NCI-H2081 treated with DMSO at 0.1 percent for 48 hours (cell line): ENCODE measurements around the gene KLKB1.
"Not testable (repeated sequence)": the region's sequence is repeated elsewhere in the genome, so short reads cannot be mapped to it uniquely, and the experiment has no call there.

ENCODE experiments used
- DNase-seq: peaks from one replicate; lab custom pipeline; 2025; lab: John Stamatoyannopoulos, UW

The KLKB1 gene

GRCh38 chr4:186227744-186228513, 622 bp downstream of the KLKB1 start:
- DNase-seq: no peak

DNA sequence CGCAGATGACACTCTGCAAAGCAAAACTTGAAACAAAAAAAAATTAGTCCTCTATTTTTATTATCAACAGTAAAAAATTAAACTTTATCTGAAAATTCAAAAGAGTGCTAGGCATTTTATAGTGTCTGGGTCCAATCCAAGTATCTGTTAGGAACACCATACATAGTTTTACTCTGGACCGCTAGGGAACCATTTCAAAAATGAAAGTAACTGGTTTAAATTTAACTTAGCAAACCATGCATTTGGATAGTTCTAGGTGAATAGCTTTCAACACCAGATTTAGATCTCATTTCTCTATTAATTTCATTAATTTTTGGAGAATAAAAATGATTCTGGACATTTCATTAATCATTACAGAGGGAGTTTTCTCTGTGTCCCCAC, 1.2 kb downstream of the KLKB1 start:
- no peak for DNase-seq

GRCh38 chr4:186234367-186234766, 7.1 kb downstream of the KLKB1 start:
- DNase-seq: no peak

DNA sequence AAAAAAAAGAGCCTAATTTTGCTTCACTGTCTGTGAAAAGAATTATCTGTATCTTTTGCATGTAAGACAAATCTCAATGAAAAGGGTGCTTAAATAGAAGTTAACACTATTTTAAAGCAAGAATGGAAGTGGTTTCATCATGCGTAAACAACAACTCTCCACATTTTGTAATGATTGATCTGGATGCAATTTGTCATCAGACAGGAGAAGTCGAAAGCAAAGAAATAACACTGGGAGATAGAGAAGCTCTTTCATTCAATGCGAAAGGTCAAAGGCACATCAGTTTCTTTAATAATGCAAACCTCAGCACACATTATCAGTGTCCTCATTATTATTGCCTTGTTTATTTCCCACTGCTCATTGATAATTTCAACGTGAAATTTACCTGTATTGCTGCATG, 8.8 kb downstream of the KLKB1 start:
- no peak for DNase-seq

DNA sequence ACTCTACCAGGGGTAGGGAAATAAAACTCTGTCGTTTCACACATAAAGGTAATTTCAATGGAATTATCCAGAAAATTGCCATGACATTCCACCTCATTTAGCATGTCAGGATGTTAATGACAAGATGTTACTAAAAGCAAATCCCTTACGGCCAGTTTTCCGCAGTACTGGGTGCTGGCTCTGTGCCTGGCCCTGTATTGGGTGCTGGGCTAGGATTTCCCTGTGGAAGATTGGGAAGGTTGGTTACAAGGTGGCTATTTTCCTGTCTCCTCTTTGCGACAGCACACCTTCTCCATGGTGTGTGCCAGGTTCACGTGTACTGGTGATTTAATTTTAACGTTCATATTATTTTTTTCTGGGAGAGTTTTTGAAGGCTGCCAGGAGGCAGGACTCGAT, 13.1 kb downstream of the KLKB1 start:
- DNase-seq: no peak

DNA sequence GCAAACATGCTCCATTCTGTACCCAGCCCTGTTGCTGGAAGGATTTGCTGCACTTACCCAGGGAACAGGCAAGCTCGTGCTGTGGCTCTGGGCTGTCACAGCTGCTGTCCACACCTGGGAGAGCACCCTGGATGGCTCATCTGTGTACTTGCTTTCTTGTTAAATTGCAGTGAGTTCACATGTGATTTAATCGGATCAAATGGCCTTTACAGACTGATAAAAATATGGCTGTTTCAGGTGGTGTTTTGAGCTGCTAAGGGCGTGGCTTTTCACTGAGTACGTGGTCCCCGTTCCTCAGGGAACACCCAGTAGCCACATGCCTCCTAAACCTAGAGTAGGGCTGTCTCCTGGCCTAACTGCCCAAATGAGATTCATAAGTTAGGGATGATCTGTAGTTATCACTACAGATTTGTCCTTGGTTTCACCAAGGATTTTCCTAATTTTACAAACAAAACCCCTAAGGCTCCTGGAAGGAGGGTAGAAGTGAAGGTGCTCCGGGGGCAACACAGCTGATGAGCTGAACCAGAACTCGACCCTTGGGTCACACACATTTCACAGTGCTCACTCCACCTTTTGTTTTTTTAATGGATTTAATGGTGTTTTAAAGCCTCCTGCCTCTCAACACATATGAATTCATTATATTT, 13.7 kb downstream of the KLKB1 start:
- DNase-seq: no peak

GRCh38 chr4:186241616-186242015, 14.3 kb downstream of the KLKB1 start:
- no peak for DNase-seq

DNA sequence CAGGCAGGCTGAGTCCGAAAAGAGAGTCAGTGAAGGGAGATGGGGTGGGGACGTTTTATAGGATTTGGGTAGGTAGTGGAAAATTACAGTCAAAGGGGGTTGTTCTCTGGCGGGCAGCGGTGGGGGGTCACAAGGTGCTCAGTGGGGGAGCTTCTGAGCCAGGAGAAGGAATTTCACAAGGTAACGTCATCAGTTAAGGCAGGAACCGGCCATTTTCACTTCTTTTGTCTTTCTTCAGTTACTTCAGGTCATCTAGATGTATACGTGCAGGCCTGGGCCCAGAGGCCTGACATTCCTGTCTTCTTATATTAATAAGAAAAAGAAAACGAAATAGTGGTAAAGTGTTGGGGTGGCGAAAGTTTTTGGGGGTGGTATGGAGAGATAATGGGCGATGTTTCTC, 14.7 kb downstream of the KLKB1 start:
- not testable (repeated sequence) for DNase-seq

GRCh38 chr4:186243331-186243730, 16.0 kb downstream of the KLKB1 start:
- no peak for DNase-seq

DNA sequence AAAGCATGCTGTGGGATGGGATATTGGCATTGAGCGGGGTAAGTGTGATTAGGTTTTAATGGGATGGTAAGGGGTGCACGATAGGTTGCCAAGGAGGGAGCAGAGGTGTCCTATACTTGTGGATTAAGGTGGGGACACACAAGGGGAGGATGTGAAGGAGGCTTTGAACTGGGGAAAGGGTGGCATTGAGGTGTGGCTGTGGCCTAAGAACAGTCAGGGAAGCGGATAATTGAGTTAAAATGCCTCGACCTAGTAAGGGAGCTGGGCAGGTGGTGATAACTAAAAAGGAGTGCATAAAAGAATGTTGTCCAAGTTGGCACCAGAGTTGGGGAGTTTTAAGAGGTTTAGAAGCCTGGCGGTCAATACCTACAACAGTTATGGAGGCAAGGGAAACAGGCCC, 17.5 kb downstream of the KLKB1 start:
- DNase-seq: no peak

DNA sequence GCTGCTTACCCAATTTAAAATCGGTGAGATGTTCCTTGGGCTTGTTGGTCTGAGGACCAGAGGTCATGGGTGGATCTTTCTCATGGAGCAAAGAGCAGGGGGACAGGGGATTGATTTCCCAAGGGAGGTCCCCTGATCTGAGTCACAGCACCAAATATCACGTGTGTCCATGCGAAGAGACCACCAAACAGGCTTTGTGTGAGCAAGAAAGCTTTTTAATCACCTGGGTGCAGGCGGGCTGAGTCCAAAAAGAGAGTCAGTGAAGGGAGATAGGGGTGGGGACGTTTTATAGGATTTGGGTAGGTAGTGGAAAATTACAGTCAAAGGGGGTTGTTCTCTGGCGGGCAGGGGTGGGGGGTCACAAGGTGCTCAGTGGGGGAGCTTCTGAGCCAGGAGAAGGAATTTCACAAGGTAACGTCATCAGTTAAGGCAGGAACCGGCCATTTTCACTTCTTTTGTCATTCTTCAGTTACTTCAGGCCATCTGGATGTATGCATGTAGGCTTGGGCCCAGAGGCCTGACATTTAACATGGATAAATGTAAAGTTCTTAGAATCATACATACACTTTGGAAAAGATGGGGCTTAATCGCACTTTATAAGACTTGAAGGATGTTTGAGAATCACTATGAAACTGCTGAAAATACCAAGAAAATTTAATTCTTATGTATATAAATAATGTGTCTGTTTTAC, 19.9 kb downstream of the KLKB1 start:
- DNase-seq: not testable (repeated sequence)

DNA sequence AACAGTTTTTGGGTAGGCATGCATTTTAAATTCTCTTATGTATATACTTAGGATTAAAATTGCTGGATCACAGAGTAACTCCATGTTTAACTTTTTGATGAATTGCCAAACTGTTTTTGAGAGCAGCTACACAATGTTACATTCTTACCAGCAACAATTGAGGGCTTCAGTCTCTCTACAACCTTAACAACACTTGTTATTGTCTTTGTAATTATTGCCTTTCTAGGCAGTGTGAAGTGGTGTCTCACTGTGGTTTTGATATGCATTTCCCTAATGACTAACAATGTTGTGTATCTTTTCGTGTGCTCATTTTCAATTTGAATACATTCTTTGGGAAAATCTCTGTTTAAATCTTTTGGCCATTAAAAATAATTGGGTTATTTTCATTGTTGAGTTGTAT, 21.3 kb downstream of the KLKB1 start:
- DNase-seq: no peak

- no peak for DNase-seq
Measured at GRCh38 chr4:186249785-186250754, 22.8 kb downstream of the KLKB1 start.

- no peak for DNase-seq
Measured at GRCh38 chr4:186250760-186251159, 23.5 kb downstream of the KLKB1 start.

GRCh38 chr4:186255122-186255521, 27.8 kb downstream of the KLKB1 start:
- DNase-seq: no peak

GRCh38 chr4:186258216-186258811, 31.0 kb downstream of the KLKB1 start:
- DNase-seq: no peak

- no peak for DNase-seq
Measured at GRCh38 chr4:186260117-186260503, 32.8 kb downstream of the KLKB1 start.

GRCh38 chr4:186260504-186261448, 33.5 kb downstream of the KLKB1 start:
- DNase-seq: no peak

- no peak for DNase-seq
Measured at GRCh38 chr4:186264660-186265059, 37.4 kb downstream of the KLKB1 start.

GRCh38 chr4:186265250-186265649, 37.9 kb downstream of the KLKB1 start:
- not testable (repeated sequence) for DNase-seq
